Measurements from ENCODE around the gene LNX1. TPM values are rescaled to one million over a fixed set of nuclear protein-coding genes. Genes with fewer than 3 reads are reported as not detected.

LNX1 gene
- total and polyA plus RNA-seq, 2 of the 8 experiments (the other 6 are each of a cell fraction or from before 2014, with no cell fraction given): 2.7 to 3.8 TPM

- TF ChIP-seq E2F6 (IDR thresholded peaks at IDR 0.05) (no peak), RXRA (IDR thresholded peaks at IDR 0.05; ENCODE audit: insufficient read depth, low read depth, low read length) (no peak), MAX (IDR thresholded peaks at IDR 0.05) (no peak), GABPA (IDR thresholded peaks at IDR 0.05; ENCODE audit: borderline replicate concordance, insufficient read depth, low read length) (no peak), CBX5 (IDR thresholded peaks at IDR 0.05; ENCODE audit: low read depth, low read length) (no peak), HDAC2 (IDR thresholded peaks at IDR 0.05; ENCODE audit: borderline replicate concordance in 1 of 2, low read depth in 2 of 2, low read length in 2 of 2) (peak in 1 of 2 experiments; percentile 79; a peak in 1 of 4 replicates), JUN (IDR thresholded peaks at IDR 0.05; ENCODE audit: low read depth, low read length) (peak; percentile 71), BCL11A (IDR thresholded peaks at IDR 0.05; ENCODE audit: low read depth in 2 of 2, low read length in 2 of 2) (no peak), SRF (IDR thresholded peaks at IDR 0.05; ENCODE audit: low read depth, low read length) (no peak), SP4 (IDR thresholded peaks at IDR 0.05; ENCODE audit: low read length) (no peak), ASH2L (IDR thresholded peaks at IDR 0.05; ENCODE audit: low read length) (peak; percentile 54), TAF7 (optimal IDR thresholded peaks at IDR 0.05; ENCODE audit: borderline replicate concordance, low read depth, low read length) (no peak), POU5F1 (IDR thresholded peaks at IDR 0.05; ENCODE audit: low read depth, low read length) (no peak), TEAD4 (IDR thresholded peaks at IDR 0.05; ENCODE audit: low read depth, low read length) (no peak), SIN3A (conservative IDR thresholded peaks at IDR 0.05 in 1 of 2, IDR thresholded peaks at IDR 0.05 in 1 of 2; ENCODE audit: low read depth in 1 of 2, low read length in 2 of 2) (peak in 1 of 2 experiments; percentile 56; a peak in 1 of 4 replicates), SUZ12 (IDR thresholded peaks at IDR 0.05; ENCODE audit: low read length) (no peak), GTF2F1 (IDR thresholded peaks at IDR 0.05; ENCODE audit: borderline replicate concordance, low read depth, low read length) (no peak), TCF12 (IDR thresholded peaks at IDR 0.05; ENCODE audit: low read depth, low read length) (no peak), POLR2AphosphoS5 (IDR thresholded peaks at IDR 0.05; ENCODE audit: low read depth, low read length) (no peak; the same call in 1 of the 2 replicates), CBX8 (IDR thresholded peaks at IDR 0.05; ENCODE audit: borderline replicate concordance, low read depth, low read length) (no peak), CTBP2 (IDR thresholded peaks at IDR 0.05; ENCODE audit: borderline replicate concordance, insufficient read depth, insufficient read length, low read length) (no peak), KDM5A (IDR thresholded peaks at IDR 0.05; ENCODE audit: low read length) (no peak)
Observed at GRCh38 chr4:53592686-53593501, 1.6 kb upstream of the LNX1 start (continued).

Data from H1 (cell line).